ENCODE data around the gene RAX2.
A peak's percentile ranks its signal among the peaks of the same experiment; 100 is the strongest.

The RAX2 gene

DNA sequence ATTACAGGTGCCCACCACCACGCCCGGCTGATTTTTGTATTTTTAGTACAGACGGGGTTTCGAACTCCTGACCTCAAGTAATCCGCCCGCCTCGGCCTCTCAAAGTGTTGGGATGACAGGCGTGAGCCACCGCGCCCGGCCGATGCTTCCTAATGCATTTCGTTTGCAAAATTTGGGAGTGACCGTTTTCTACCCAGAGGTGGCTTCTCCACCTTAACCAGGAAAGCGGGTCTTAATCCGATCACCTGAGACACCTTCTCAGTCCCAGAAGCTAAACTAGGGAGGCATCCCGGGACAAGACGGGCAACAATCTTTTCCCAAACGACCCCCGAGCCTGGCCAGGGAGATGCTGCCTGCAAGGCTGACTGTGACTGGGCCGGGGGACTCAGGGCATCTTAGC is 29.0 kb upstream of the RAX2 start:
- no peak for DNase-seq

DNA sequence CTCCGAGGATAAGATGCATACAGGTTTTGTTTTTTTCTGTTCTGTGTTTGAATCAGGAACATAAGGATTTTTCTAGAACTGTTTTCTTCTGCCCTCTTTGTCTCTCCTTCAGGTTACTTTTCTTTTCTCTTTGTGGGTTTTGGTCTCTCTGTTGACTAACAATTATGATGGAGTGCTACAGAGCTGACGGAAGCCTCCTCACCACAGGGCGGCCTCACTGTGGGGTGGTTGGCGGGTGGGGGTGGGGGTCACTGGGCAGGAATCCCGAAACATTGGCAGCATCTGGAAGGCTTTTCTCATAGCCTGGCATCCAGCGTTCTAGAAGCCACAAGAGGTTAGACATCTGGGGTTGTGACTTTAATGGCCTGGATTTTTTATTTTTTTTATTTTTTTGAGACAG is 26.1 kb upstream of the RAX2 start:
- DNase-seq, result no peak

DNA sequence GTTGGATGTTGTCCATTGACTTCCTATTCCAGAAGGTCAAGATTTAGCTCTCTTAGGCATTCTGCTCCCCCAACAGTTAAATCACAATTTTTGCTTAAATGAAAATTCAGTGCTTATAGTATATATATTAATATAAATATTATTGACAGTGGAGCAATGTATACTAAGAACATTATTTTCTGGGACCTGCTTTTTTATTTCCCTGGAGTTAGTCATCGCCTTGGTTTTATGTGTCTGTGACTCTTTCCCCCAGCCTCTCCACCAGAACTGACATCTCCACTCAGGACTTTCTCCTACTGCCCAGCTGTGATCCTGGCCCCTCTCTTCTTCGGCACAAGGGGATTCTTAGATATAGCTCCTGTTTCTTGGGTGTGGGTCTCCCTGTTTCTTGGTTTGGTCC is 24.3 kb upstream of the RAX2 start:
- no peak for DNase-seq

DNA sequence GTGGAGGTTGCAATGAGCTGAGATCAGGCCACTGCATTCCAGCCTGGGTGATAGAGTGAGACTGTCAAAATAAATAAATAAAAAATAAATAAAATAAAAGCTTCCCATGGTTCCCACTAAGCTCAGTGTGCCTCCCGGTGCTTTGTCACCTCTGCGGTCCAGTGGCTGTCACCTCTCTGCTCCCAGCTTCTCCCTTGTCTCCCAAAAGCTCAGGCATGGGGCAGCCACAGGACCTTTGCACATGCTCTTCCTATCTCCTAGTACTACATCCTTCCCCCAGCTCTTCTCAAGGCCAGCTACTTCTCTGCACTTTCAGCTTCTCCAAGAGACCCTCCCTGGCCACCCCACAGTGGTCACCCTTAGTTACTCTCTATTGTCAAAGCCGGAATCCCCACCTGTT is 21.8 kb upstream of the RAX2 start:
- DNase-seq, result no peak

DNA sequence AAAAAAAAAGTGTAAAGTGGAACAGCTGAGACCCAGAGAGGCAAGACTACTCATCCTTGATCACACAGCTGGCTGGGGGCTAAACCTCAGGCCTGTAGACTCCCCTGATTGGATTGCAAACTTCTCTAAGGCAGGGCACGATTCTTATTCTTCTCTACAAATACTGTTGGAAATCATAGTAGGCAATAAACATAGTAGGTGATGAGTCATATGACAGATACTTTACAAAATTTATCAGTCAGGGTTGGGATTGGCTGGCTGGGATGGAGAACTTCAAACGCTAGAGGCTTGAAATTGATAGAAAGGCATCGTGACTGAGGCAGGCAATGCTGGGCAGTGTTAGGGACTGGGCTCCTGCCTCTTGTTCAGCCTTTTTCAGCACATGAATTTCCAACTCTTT is 20.1 kb upstream of the RAX2 start:
- DNase-seq, result no peak

DNA sequence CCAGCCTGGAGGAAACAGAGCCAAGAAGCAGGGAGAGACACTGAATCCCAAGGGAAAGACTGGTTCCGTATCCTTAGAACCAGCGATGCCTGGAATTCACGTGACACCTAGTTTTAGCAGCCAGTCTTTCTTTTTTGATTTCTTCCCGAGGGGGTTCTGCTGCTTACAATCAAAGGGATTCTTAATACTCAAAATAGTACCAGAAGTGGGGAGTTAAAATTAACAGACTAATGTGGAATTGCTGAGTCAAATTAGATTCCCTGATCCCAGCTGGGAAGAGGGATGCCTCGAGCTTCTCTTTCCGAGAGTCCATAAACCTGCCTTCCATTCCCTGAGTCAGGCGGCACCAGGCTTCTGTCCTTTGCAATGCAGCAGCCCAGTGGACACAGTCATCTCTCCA is 18.9 kb upstream of the RAX2 start:
- DNase-seq, result no peak

DNA sequence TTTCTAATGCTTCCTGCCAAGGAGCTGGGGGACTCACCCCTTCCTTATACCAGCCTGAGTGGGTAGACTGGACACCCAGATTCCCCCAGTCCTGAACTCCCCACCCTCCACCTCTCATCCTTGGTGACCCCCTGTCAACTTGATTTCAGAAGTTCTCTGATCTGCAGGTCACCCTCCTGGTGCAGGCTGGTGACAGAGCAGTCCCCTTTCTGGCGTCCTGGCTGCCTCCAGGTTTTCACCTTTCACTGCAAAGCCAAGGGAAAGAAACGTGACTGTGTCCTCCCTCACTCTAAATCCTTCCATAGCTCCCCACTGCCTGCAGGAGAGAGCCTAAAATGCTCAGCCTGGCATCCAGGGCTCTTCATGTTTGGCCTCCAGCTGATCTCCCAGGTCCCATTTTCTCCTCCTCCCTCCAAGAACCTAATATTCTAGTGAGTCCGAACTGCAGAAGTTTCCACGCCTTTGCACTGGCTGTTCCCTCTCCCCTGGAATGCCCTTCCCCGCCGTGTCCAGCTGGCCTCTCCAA is 18.2 kb upstream of the RAX2 start:
- DNase-seq, result no peak

DNA sequence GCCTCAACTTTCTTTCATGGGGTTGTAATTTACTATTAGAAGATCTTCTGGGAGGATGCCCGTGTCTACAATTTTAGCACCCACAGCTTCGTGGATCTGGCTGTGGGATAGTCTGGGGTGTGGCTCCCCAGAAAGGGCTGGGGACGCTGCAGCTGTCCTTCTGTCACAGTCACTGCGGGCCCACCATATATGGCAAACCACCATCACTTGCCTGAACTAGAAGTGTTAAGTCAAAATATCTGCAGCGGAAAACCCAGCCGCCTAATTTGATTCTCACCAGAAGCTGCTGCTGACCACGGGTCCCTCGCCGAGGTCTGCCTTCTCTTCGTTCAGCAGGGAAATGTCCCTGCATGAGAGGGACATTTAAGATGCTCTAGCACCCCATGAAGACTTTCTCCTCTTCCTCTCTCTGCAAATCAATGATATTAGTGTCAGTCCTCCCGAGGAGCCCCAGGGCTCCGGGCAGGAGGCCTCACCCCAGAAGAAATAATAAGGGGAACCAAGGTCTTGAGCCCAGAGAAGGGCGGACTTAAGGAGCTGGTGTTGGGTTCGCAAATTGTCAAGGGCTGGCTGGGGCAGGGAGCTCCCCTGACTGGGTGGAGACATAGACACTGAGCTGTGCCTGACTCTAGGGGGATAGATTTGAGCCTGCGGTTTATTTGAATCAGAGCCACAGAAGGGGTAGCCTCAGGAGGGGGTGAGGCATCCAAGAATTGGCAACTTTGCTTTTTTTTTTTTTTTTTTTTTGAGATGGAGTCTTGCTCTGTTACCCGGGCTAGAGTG is 17.2 kb upstream of the RAX2 start:
- DNase-seq, result no peak

DNA sequence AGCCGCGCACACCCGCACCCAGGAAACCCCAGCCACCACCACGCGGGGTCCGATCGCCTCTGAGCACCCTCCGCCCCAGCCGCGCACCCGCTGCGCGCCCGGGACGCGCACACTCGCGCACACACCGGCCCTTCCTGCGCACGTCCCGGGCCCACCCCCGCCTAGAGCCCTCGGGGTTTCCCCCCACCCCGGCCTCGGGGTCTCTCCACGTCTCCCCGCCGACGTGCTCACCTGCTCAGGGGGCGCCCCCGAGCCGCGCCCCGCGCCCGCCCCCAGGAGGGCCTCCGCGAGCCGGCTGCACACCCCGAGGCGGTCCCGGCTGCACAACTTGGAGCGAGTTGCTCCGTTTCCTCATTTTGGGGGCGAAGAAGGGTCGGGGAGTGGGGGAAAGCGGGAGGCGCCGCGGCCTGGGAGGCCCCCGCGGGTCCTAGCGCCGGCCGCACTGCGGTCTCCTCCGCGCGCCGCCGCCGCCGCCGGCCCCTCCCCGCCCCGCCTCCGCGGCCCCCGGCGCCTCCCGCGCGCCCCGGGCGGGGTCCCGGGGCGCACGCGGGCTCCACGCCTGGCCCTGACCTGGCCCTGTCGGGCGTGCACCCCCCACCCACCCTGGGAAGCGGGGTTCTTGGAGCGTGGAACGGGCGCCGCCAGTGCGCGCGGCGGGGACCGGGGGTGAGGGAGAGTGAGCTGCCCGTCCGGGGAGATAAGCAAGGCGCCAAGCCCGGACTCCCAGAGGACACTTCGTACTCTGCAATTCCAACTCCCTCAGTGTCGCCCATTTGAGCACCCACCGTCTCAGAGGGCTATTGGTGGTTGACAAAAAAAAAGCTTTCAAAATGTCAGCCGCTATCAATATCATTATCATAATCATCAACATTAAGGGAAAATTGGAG is 14.2 kb upstream of the RAX2 start, which contains the start of gene MATK:
TSS of gene MATK (minus strand) at position 444 of the 887 bp plus-strand sequence. CDS start 1,246 bp downstream, outside the sequence.
- DNase-seq, result peak; percentile 57

DNA sequence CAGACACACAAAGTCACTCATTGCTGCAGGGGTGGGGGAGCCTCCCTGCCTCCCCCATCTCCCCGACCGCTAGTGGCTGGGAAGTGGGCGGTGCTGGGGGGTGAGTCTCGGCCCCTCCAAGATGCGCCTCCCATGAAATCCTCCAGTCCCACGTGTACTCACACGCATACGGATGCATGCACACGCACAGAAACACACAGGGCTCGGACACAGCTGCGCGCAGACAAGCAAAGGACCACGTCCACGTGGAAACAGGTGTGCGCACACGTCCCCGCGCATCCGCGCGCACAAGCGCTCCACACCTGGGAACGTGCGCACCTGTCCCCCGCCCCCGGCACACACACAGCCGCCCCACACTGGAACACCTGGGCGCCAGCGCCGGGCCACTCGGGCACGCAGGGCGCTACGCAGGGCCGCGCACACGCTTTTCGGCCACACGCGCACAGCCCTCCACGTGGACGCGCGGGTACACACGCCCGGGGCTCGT is 13.5 kb upstream of the RAX2 start:
- peak; percentile 30 for DNase-seq

DNA sequence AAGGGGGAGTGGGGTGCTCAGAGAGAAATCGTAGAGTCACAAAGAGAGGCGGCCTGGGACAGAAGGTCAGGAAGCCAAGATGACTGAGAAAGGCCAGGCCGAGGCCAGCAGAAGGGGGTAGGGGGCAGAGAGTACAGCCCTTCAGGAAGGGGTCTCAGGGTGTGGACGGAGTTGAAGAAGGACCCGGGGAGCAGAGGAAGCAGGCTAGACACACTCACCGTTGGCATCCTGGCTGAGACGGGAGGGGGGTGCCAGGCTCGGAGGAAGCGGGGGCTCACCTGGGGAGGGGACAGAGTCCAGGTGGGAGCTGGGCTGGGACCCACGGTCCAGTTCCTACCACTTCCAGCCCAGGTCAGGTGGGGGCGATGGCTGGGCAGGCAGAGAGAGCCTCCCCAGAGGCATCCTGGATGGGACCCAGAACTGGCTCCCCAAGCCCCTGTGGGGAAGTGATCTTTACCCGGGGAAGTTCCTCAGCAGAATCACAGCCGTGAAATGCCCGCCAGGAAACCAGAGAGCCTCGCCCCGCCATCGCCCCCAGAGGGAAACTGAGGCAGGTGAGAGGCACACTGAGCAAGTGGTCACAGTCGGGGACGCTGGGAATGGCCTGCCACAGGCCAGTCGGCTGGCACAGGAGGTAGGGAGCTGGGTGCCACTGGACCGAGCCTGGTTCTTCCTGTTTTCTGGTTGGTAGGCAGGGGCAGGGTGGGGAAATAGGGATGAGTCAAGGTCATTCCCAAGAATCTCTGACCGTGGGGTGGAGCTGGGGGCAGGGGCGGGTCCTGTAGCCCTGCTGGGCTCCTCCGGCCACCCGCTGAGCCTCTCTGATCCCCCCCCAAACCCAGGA is 12.8 kb upstream of the RAX2 start:
- DNase-seq, result no peak

DNA sequence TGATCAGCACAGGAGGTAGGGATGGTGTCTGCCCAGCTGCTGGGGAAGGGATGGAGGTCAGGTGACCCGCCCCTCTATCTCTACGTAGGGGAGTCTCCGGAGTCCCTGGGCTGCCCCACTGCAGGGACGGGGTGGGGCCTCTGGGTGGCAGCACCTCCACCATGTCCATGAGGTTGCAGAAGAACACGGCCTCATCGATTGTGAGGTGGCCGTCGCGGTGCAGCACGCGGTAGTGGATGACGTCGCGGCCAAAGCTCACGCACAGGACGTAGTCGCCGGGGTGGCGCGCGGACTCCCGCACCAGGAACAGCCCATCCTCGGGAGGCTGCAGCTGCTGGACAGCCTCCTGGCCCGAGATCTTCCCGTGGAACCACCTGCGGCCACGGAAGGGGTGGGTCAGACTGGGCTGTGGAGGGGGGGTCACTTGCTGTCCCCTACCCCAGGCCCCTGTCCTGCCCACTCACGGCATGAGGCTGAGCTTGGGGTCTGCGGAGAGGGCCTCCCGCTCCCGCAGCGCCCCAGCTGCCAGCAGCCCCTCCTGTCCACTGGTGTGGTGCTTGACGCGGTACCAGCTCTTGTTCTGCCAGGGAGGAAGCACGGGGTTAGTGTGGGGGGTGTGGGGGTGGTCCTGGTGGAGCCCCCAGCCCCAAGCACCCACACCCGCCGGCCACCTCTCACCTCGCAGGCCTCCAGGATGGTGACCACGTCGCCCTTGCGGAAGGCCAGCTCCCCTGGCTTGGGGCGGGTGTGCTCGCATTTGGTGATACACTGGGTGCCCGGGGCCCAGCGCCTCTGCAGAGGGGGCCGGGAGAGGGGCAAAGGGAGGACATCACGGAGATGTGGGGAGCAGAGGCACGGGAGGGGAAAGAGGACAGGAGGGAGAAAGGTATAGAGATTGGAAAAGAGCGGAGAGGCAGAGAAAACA is 11.9 kb upstream of the RAX2 start:
- peak; percentile 60 for DNase-seq

DNA sequence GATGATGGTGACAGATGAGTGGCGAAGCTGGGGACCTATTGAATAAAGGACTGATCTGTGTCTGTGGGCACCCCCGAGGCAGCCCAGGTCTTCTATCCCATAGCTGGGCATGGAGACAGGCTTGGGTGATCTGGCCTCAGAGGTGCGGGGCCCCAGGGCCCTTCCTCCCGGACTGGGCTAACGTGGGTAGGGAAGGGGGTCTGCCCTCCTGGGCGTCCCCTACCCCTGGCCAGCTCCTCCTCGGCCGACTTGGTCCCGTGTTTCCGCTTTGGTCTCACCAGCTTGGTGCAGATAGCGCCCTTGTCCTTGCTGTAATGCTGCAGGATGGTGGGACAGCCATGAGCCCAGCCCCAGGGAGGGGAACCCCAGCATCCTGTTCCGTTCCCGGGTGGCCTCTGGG is 10.9 kb upstream of the RAX2 start:
- no peak for DNase-seq

DNA sequence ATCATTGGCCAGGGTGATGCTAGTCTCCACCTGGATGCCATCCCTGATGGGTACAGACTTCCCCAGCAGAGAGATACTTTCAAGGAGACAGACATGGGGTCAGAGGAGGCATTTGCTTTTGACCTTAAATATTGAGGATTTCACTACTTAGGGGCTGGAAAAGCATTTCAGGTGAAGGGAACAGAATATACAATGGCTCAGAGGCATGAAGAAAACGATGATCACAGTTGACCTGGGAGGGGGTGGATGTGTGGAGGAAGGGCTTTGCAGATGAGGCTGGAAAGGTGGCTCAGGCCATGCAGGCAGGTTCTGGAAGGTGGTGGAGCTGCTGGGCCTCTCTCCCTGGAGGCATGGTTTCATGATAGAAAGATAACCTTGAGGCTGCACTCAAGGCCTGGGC is 10.3 kb upstream of the RAX2 start:
- no peak for DNase-seq

DNA sequence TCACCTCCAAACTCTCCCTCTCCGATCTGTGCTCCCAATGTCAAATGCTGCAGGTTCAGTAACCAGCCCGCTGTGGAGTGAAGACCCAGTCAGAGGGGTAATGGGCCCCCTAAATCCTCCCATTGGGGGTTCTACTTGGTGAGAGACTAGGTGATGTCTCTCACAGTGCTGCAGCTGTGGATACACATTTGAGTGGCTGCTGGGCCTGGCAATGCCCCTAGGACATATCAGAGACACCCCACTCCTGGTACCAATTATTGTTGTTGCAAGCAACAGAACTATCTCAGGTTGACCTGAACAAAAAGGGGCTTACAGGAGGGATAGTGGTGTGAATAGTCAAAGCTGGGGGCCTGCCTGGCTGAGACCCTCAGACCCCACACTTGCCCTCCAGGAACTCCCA is 9.6 kb upstream of the RAX2 start:
- peak; percentile 16 for DNase-seq

DNA sequence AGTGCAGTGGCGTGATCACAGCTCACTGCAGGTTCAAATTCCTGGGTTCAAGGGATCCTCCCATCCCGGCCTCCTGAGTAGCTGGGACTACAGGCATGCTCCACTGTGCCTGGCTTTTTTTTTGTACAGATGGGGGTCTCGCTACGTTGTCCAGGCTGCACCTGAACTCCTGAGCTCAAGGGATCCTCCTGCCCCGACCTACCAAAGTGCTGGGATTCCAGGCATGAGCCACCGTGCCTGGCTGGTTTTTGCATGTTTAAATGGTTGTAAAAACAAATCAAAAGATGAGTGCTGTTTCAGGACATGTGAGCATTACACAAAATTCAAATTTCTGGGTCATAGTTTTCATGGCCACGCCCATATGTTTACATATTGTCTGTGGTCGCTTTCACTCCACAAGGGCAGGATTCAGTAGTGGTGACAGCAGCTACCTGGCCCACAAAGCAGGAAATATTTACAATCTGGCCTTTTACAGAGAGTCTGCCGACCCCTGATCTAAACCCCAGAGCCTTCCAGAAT is 8.8 kb upstream of the RAX2 start:
- no peak for DNase-seq

DNA sequence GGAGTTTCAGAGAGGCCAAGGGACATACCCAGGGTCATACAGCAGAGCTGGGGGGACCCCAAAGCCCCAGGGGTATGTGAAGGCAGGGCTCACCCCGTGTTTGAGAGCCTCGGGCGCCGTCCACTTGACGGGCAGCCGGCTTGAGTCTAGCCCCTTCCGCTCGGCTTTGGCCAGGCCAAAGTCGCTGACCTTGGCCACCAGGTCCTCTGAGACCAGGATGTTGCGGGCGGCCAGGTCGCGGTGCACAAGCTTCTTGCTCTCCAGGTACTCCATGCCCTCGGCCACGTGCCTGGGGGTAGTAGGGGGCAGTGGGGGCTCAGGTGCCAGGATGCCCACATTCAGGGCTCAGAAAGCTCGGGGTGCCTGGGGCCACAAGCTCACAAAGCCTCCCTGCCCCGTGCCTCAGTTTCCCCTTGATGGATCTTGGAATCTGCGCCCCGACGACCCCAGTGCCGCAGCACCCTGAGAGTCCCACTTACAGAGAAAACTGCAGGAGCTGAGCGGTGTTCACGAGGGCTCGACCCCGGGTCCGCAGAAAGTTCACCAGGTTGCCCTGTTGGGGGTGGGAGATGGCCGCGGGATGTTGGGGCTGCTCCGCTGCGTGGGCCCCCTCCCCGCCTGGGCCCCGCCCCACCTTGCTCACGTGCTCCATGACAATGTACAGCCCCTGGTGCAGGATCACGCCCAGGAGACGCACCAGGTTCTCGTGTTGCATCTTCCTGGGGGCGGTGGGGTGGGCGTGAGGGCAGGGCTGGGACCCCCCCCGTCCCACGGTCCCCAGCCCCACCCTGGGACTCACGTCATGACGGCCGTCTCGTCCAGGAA is 7.1 kb upstream of the RAX2 start:
- no peak for DNase-seq

DNA sequence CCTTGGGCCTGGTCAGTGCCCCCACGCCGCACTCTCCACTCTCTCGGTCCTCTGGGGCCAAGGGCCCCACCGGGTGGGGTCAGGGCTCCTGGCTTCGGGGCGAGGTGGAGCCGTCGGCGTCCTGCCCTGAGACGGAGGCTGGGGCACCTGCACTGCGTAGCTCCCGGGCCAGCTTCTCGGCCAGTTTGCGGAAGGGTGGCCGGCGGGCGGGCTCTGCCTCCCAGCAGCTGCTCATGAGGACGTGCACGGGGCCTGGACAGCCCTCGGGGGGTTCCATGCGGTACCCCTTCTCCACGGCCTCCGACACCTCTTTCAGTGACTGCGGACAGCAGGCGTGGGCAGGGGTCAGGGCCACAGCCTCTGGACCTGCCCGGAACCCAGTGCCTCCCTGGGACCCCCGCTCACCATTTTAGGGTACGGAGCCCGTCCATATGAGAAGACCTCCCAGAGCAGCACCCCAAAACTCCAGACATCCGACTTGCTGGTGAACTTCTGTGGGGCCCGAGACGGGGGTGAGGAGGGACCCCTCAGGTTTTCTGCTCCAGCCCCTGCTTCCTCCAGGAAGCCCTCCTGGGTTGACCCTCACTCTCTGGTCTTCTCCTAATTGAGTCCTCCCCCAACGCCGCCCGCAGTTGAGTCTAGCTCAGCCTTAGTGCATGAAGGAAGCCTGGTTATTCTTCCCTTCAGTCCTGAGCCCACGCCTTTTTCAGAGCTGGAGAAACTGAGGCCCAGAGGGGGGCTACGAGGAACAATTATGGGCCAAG is 6.3 kb upstream of the RAX2 start:
- DNase-seq, result no peak

DNA sequence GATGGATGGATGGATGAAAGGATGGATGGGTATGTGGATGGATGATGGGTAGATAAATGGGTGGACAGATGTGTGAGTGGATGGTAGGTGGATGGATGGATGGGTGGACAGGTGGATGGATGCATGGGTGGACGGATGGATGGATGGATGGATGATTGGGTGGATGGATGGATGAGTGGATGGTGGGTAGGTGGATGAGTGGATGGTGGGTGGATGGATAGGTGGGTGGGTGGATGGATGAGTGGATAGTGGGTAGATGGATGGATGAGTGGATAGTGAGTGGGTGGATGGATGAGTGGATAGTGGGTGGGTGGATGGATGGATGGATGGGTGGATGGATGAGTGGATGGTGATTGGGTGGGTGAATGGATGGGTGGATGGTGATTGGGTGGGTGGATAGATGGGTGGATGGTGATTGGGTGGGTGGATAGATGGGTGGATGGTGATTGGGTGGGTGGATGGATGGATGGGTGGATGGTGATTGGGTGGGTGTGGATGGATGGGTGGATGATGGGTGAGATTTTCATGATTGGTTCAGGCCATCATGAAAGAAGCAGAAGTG is 4.5 kb upstream of the RAX2 start:
- no peak for DNase-seq

All from hematopoietic multipotent progenitor cell treated with erythropoietin and hydrocortisone succinate and interleukin-3 and kit ligand, for 6 days (in vitro differentiated cells).